HepG2 (cell line): Measurements from ENCODE around the gene SPON2. TPM values are rescaled to one million over a fixed set of nuclear protein-coding genes. Genes with fewer than 3 reads are reported as not detected.

ENCODE experiments used
- AGO1 ChIP-seq: fragments of 200-400 bp; formaldehyde crosslinking; IDR thresholded peaks from 2 replicates; pipeline ENCODE4 v1.6.1; 2017; ENCODE audit warnings: mild to moderate bottlenecking, low read depth, low read length, moderate library complexity; ENCODE audit not compliant: poor library complexity, severe bottlenecking
- HHEX ChIP-seq: IDR thresholded peaks from 2 replicates; pipeline ENCODE4 v1.6.1; 2016; ENCODE audit warnings: control low read depth
- KAT8 ChIP-seq: IDR thresholded peaks from 2 replicates; pipeline ENCODE4 v1.6.1; 2016; ENCODE audit warnings: missing genetic modification reagents, missing compliant biosample characterization
- KMT2B ChIP-seq: IDR thresholded peaks from 2 replicates; pipeline ENCODE4 v1.6.1; 2016; ENCODE audit warnings: missing genetic modification reagents, missing compliant biosample characterization
- MIXL1 ChIP-seq: IDR thresholded peaks from 2 replicates; pipeline ENCODE4 v1.6.1; 2016
- NFKB2 ChIP-seq: sonication (generic); formaldehyde crosslinking; IDR thresholded peaks from 2 replicates; pipeline ENCODE4 v1.4.0; 2020; ENCODE audit warnings: missing genetic modification reagents, borderline replicate concordance
- PLRG1 ChIP-seq: fragments of 450-650 bp; conservative IDR thresholded peaks from 2 replicates; pipeline ENCODE4 v1.6.1; 2016
- RFX1 ChIP-seq: fragments of 450-650 bp; IDR thresholded peaks from 2 replicates; pipeline ENCODE4 v1.6.1; 2017
- ZBTB38 ChIP-seq: sonication (generic); formaldehyde crosslinking; IDR thresholded peaks from 2 replicates; pipeline ENCODE4 v1.5.1; 2020; ENCODE audit warnings: mild to moderate bottlenecking, missing genetic modification reagents
- ZNF10 ChIP-seq: sonication (generic); formaldehyde crosslinking; IDR thresholded peaks from 2 replicates; pipeline ENCODE4 v1.4.0; 2020; ENCODE audit warnings: mild to moderate bottlenecking, low read depth, missing genetic modification reagents, borderline replicate concordance
- ZNF274 ChIP-seq: sonication (generic); formaldehyde crosslinking; IDR thresholded peaks from 2 replicates; pipeline ENCODE4 v1.5.1; 2020; ENCODE audit warnings: mild to moderate bottlenecking, missing genetic modification reagents
- polyA plus RNA-seq, 8 experiments: library from polyadenylated mRNA; depleted of rRNA in 3 of 8; stranded (reverse) in 7 of 8; unstranded in 1 of 8; fragments of >200 nt; fragmentation: Illumina TruSeq in 4 of 8; extraction: Trizol in 4 of 8; gene quantifications; 2 replicates each; pipeline versions ENCODE4 v1.2.1 to v1.2.3, GENCODE V29; 2011 to 2016; ENCODE audit warnings: low read depth in 4 of 8, missing spikeins in 1 of 8, mixed read lengths in 1 of 8; ENCODE audit not compliant: insufficient read depth in 1 of 8
- total RNA-seq, 5 experiments: library from RNA; depleted of rRNA; stranded (reverse); fragments of >200 nt; fragmentation: Illumina TruSeq; extraction: Trizol; gene quantifications; 2 replicates each; pipeline ENCODE4 v1.2.3, GENCODE V29; 2016; ENCODE audit warnings: low read depth in 1 of 5
- TF ChIP-seq, protein P1 (sequence below): sonication (generic); formaldehyde crosslinking; IDR thresholded peaks from 2 replicates; pipeline ENCODE4 v1.4.0; 2020; ENCODE audit warnings: missing genetic modification reagents, mild to moderate bottlenecking, borderline replicate concordance
- TF ChIP-seq, protein P2 (sequence below): sonication (generic); formaldehyde crosslinking; IDR thresholded peaks from 2 replicates; pipeline ENCODE4 v1.8.1; 2023; ENCODE audit warnings: mild to moderate bottlenecking, missing genetic modification reagents
- TF ChIP-seq, protein P3 (sequence below): sonication (generic); formaldehyde crosslinking; IDR thresholded peaks from 2 replicates; pipeline ENCODE4 v1.5.0; 2020; ENCODE audit warnings: missing genetic modification reagents
- TF ChIP-seq, protein P4 (sequence below): sonication (generic); IDR thresholded peaks from 2 replicates; pipeline ENCODE4 v1.6.1; 2016; ENCODE audit warnings: low read depth, borderline replicate concordance
- TF ChIP-seq, protein P5 (sequence below): sonication (generic); formaldehyde crosslinking; IDR thresholded peaks from 2 replicates; pipeline ENCODE4 v1.5.0; 2020; ENCODE audit warnings: mild to moderate bottlenecking, missing genetic modification reagents
- TF ChIP-seq, protein P6 (sequence below): sonication (generic); formaldehyde crosslinking; IDR thresholded peaks from 2 replicates; pipeline ENCODE4 v1.5.1; 2020; ENCODE audit warnings: mild to moderate bottlenecking, missing genetic modification reagents, moderate library complexity

The SPON2 gene
- total and polyA plus RNA-seq, 2 of the 13 experiments (the other 11 are each of a cell fraction or from before 2014, with no cell fraction given), result 17.4 to 55.2 TPM

DNA sequence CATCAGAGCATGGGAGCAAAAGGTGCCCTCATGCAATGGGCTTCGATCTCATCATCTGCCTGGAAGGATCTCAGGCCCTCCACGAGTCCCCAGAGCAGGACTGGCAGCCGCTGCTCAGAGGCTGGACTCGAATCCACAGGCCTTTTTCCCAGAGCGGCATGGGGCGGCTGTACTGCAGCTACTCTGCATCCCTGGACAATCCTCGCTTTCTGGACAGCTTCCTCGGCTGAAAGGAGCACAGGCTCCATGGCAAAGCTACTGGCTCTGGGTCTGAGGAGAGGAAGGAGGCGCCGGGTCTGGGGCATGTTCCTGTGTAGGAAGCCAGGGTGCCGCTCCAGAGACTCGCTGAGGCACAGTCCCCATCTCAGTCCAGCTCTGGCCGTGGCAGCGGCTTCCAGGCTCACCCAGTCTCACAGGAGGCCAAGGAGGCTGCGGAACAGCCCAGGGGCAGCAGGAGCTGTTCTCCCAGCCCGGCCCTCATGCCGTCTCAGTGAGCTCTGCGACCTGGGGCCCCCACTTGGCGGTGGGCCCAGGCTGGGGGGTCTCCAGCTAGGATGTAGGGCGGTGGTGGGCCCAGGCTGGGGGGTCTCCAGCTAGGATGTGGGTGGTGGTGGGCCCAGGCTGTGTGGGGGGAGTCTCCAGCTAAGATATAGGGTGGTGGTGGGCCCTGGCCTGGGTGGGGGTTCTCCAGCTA lies 2.7 kb upstream of the SPON2 start (continued):
- TF ChIP-seq, protein P1, sequence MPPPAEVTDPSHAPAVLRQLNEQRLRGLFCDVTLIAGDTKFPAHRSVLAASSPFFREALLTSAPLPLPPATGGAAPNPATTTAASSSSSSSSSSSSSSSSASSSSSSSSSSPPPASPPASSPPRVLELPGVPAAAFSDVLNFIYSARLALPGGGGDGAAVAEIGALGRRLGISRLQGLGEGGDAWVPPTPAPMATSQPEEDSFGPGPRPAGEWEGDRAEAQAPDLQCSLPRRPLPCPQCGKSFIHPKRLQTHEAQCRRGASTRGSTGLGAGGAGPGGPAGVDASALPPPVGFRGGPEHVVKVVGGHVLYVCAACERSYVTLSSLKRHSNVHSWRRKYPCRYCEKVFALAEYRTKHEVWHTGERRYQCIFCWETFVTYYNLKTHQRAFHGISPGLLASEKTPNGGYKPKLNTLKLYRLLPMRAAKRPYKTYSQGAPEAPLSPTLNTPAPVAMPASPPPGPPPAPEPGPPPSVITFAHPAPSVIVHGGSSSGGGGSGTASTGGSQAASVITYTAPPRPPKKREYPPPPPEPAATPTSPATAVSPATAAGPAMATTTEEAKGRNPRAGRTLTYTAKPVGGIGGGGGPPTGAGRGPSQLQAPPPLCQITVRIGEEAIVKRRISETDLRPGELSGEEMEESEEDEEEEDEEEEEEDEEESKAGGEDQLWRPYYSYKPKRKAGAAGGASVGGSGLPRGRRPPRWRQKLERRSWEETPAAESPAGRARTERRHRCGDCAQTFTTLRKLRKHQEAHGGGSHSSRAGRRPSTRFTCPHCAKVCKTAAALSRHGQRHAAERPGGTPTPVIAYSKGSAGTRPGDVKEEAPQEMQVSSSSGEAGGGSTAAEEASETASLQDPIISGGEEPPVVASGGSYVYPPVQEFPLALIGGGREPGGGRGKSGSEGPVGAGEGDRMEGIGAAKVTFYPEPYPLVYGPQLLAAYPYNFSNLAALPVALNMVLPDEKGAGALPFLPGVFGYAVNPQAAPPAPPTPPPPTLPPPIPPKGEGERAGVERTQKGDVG, result 0 out of 2 replicates have a peak, but pooled peaks have one; percentile 48
- TF ChIP-seq HHEX (CRISPR knock-in tag) (no peak), RFX1 (no peak), KMT2B (no peak), ZBTB38 (CRISPR knock-in tag) (peak; percentile 83; the same call in 1 of the 2 replicates), AGO1 (peak; percentile 49), ZNF10 (CRISPR knock-in tag) (no peak), PLRG1 (no peak), NFKB2 (CRISPR knock-in tag) (no peak), MIXL1 (CRISPR knock-in tag) (no peak), KAT8 (no peak), ZNF274 (0 out of 2 replicates have a peak, but pooled peaks have one; percentile 49)
- TF ChIP-seq, protein P2, sequence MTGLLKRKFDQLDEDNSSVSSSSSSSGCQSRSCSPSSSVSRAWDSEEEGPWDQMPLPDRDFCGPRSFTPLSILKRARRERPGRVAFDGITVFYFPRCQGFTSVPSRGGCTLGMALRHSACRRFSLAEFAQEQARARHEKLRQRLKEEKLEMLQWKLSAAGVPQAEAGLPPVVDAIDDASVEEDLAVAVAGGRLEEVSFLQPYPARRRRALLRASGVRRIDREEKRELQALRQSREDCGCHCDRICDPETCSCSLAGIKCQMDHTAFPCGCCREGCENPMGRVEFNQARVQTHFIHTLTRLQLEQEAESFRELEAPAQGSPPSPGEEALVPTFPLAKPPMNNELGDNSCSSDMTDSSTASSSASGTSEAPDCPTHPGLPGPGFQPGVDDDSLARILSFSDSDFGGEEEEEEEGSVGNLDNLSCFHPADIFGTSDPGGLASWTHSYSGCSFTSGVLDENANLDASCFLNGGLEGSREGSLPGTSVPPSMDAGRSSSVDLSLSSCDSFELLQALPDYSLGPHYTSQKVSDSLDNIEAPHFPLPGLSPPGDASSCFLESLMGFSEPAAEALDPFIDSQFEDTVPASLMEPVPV (CRISPR knock-in tag), result peak; percentile 51; the same call in 1 of the 2 replicates
- TF ChIP-seq, protein P3, sequence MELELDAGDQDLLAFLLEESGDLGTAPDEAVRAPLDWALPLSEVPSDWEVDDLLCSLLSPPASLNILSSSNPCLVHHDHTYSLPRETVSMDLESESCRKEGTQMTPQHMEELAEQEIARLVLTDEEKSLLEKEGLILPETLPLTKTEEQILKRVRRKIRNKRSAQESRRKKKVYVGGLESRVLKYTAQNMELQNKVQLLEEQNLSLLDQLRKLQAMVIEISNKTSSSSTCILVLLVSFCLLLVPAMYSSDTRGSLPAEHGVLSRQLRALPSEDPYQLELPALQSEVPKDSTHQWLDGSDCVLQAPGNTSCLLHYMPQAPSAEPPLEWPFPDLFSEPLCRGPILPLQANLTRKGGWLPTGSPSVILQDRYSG (CRISPR knock-in tag), result no peak
- TF ChIP-seq, protein P4, sequence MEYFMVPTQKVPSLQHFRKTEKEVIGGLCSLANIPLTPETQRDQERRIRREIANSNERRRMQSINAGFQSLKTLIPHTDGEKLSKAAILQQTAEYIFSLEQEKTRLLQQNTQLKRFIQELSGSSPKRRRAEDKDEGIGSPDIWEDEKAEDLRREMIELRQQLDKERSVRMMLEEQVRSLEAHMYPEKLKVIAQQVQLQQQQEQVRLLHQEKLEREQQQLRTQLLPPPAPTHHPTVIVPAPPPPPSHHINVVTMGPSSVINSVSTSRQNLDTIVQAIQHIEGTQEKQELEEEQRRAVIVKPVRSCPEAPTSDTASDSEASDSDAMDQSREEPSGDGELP, result no peak
- TF ChIP-seq, protein P5, sequence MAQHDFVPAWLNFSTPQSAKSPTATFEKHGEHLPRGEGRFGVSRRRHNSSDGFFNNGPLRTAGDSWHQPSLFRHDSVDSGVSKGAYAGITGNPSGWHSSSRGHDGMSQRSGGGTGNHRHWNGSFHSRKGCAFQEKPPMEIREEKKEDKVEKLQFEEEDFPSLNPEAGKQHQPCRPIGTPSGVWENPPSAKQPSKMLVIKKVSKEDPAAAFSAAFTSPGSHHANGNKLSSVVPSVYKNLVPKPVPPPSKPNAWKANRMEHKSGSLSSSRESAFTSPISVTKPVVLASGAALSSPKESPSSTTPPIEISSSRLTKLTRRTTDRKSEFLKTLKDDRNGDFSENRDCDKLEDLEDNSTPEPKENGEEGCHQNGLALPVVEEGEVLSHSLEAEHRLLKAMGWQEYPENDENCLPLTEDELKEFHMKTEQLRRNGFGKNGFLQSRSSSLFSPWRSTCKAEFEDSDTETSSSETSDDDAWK (CRISPR knock-in tag), result no peak
- TF ChIP-seq, protein P6, sequence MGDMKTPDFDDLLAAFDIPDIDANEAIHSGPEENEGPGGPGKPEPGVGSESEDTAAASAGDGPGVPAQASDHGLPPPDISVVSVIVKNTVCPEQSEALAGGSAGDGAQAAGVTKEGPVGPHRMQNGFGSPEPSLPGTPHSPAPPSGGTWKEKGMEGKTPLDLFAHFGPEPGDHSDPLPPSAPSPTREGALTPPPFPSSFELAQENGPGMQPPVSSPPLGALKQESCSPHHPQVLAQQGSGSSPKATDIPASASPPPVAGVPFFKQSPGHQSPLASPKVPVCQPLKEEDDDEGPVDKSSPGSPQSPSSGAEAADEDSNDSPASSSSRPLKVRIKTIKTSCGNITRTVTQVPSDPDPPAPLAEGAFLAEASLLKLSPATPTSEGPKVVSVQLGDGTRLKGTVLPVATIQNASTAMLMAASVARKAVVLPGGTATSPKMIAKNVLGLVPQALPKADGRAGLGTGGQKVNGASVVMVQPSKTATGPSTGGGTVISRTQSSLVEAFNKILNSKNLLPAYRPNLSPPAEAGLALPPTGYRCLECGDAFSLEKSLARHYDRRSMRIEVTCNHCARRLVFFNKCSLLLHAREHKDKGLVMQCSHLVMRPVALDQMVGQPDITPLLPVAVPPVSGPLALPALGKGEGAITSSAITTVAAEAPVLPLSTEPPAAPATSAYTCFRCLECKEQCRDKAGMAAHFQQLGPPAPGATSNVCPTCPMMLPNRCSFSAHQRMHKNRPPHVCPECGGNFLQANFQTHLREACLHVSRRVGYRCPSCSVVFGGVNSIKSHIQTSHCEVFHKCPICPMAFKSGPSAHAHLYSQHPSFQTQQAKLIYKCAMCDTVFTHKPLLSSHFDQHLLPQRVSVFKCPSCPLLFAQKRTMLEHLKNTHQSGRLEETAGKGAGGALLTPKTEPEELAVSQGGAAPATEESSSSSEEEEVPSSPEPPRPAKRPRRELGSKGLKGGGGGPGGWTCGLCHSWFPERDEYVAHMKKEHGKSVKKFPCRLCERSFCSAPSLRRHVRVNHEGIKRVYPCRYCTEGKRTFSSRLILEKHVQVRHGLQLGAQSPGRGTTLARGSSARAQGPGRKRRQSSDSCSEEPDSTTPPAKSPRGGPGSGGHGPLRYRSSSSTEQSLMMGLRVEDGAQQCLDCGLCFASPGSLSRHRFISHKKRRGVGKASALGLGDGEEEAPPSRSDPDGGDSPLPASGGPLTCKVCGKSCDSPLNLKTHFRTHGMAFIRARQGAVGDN (CRISPR knock-in tag), result peak; percentile 53; the same call in 1 of the 2 replicates
- TF ChIP-seq, all 625 proteins: peak for 9
